Aorta (tissue), 5 donors: Measurements from ENCODE around the gene ARHGAP9. TPM values are rescaled to one million over a fixed set of nuclear protein-coding genes. Genes with fewer than 3 reads are reported as not detected.
"Not testable (repeated sequence)": the region's sequence is repeated elsewhere in the genome, so short reads cannot be mapped to it uniquely, and the experiment has no call there.

Source experiments
- ATAC-seq: fragments of 200-7000 bp; cut with Tn5 transposase; one replicate; pipeline ENCODE4 v1.9.1; 2022; ENCODE audit warnings: moderate library complexity; ENCODE audit not compliant: low FRiP score
- DNase-seq, 2 donors: peaks; one replicate each; pipeline ENCODE4 v3.0.0-alpha.2; 2020
- H3K27ac ChIP-seq, 2 donors: one replicate each; pipeline ENCODE4 v1.5.1; 2013; ENCODE audit warnings: low read length in 2 of 2, mild to moderate bottlenecking in 2 of 2, moderate library complexity in 2 of 2, control low read depth in 1 of 2, inconsistent platforms in 1 of 2, low read depth in 1 of 2
- H3K27me3 ChIP-seq, 2 donors: one replicate each; pipeline ENCODE4 v1.6.1; 2013; ENCODE audit warnings: control low read depth in 1 of 2, low read length in 1 of 2, mild to moderate bottlenecking in 1 of 2, moderate library complexity in 1 of 2; ENCODE audit not compliant: insufficient read depth in 2 of 2, control insufficient read depth in 1 of 2
- H3K36me3 ChIP-seq, 2 donors: one replicate each; pipeline ENCODE4 v1.6.1; 2013; ENCODE audit warnings: control low read depth in 1 of 2, low read length in 1 of 2, mild to moderate bottlenecking in 1 of 2; ENCODE audit not compliant: insufficient read depth in 2 of 2, control insufficient read depth in 1 of 2
- H3K4me1 ChIP-seq, 2 donors: one replicate each; pipeline ENCODE4 v1.6.1; 2013; ENCODE audit warnings: low read length in 2 of 2, control low read depth in 1 of 2, mild to moderate bottlenecking in 1 of 2, moderate library complexity in 1 of 2; ENCODE audit not compliant: insufficient read depth in 2 of 2, control insufficient read depth in 1 of 2
- H3K4me3 ChIP-seq, 2 donors: one replicate each; pipeline ENCODE4 v1.5.1; 2013; ENCODE audit warnings: low read length in 2 of 2, control low read depth in 1 of 2, mild to moderate bottlenecking in 1 of 2
- H3K9me3 ChIP-seq: one replicate; pipeline ENCODE4 v1.6.1; 2013; ENCODE audit warnings: mild to moderate bottlenecking, low read length; ENCODE audit not compliant: control insufficient read depth
- WGBS, 2 donors: extraction: QIAGEN DNeasy Blood & Tissue Kit; methylation state at CpG; one replicate each; pipeline ENCODE4 v1.1.7; 2013; 5-methylcytosine and 5-hydroxymethylcytosine counted together
- intact Hi-C, 2 donors: fragments of 100-400 bp; cut with DNase I; formaldehyde crosslinking; loops; one replicate each; pipeline versions ENCODE4 v1.14.2 to v1.15.0; 2022
- polyA plus RNA-seq, 2 donors: library from polyadenylated mRNA; stranded (reverse); fragments of 200-250 nt; gene quantifications; one replicate each; pipeline ENCODE4 v1.2.3, GENCODE V29; 2013
- total RNA-seq, 2 donors: library from RNA; stranded (reverse); fragmentation: NEBNext Ultra II Directional; extraction: Animal tissue kit (Norgen Biotek cat#: 25700); gene quantifications; one replicate each; pipeline ENCODE4 v1.2.1, GENCODE V29; 2021
- donor health status: healthy with polysubstance abuse.
- donor health status: Bipolar disorder and iron deficiency.
- donor health status: DM: no; HTN: no; CAD: no.
- donor health status: DM: no; HTN: no; CAD: no.
- donor health status: DM: yes; HTN: yes; CAD: no.

ARHGAP9 gene
- total and polyA plus RNA-seq, 4 donors: 5.5 to 38.8 (median 18.7) TPM

- no peaks in the 10 kb centered on the region for H3K27me3 ChIP-seq
- H3K4me3 ChIP-seq: no peak overlapping the region
- peak overlapping the region in 1 of 2 donors; percentile 55 for H3K27ac ChIP-seq
- H3K36me3 ChIP-seq: peaks cover 0 to 15% of the 10 kb centered on the region in 2 donors
- WGBS, 2 donors: 63% methylated on average over 8 of the region's 8 CpGs
- H3K9me3 ChIP-seq: no peaks in the 10 kb centered on the region
- ATAC-seq: no peak
- intact Hi-C loops: no loop called here
- no peak for DNase-seq
- H3K4me1 ChIP-seq: peaks cover 1 to 2% of the 10 kb centered on the region in 2 donors
These were observed 38.7 kb upstream of the ARHGAP9 start for GRCh38 chr12:57518176-57518919.

- H3K9me3 ChIP-seq, H3K4me1 ChIP-seq, H3K27me3 ChIP-seq, intact Hi-C loops, H3K4me3 ChIP-seq, DNase-seq, ATAC-seq: not testable (repeated sequence)
- H3K36me3 ChIP-seq: peaks cover 0 to 16% of the 10 kb centered on the region in 2 donors
- WGBS, 2 donors: 71 to 75% methylated on average over 10 of the region's 10 CpGs
- peak overlapping the region in 1 of 2 donors; percentile 12 for H3K27ac ChIP-seq
These were observed 38.1 kb upstream of the ARHGAP9 start for GRCh38 chr12:57517718-57518117.

- 15 to 35% methylated on average over 1 of the region's 1 CpG for WGBS, 2 donors
- Histone ChIP-seq H3K4me1 (peaks cover 1 to 2% of the 10 kb centered on the region in 2 donors), H3K27ac (peak overlapping the region in 1 of 2 donors; percentile 18), H3K9me3 (no peaks in the 10 kb centered on the region), H3K4me3 (no peak overlapping the region), H3K27me3 (no peaks in the 10 kb centered on the region), H3K36me3 (peaks cover under 1 to 16% of the 10 kb centered on the region in 2 donors)
- ATAC-seq (no peak), DNase-seq (no peak)
- intact Hi-C loops: no loop called here
These were observed 37.5 kb upstream of the ARHGAP9 start for GRCh38 chr12:57517187-57517586.

GRCh38 chr12:57516617-57517153 is 37.0 kb upstream of the ARHGAP9 start:
- peaks cover 5 to 19% of the 10 kb centered on the region in 2 donors for H3K36me3 ChIP-seq
- no peak overlapping the region for H3K27ac ChIP-seq
- H3K9me3 ChIP-seq: no peaks in the 10 kb centered on the region
- no peak overlapping the region for H3K4me3 ChIP-seq
- intact Hi-C loops: no loop called here
- no peak for DNase-seq
- no peak for ATAC-seq
- no peaks in the 10 kb centered on the region for H3K27me3 ChIP-seq
- 89 to 91% methylated on average over 11 of the region's 11 CpGs for WGBS, 2 donors
- H3K4me1 ChIP-seq: peaks cover 1 to 2% of the 10 kb centered on the region in 2 donors

GRCh38 chr12:57515934-57516541 is 36.4 kb upstream of the ARHGAP9 start:
- no peaks in the 10 kb centered on the region for H3K9me3 ChIP-seq
- DNase-seq (no peak), ATAC-seq (no peak)
- H3K4me3 ChIP-seq: no peak overlapping the region
- H3K27ac ChIP-seq: no peak overlapping the region
- H3K27me3 ChIP-seq: no peaks in the 10 kb centered on the region
- intact Hi-C loops: no loop called here
- H3K4me1 ChIP-seq: peaks cover 0 to 1% of the 10 kb centered on the region in 2 donors
- H3K36me3 ChIP-seq: peaks cover 7 to 19% of the 10 kb centered on the region in 2 donors
- WGBS, 2 donors: 70 to 73% methylated on average over 11 of the region's 11 CpGs

GRCh38 chr12:57515408-57515933 is 35.8 kb upstream of the ARHGAP9 start:
- H3K36me3 ChIP-seq: peaks cover 7 to 19% of the 10 kb centered on the region in 2 donors
- WGBS, 2 donors: 69 to 75% methylated on average over 3 of the region's 3 CpGs

GRCh38 chr12:57514720-57515407 is 35.2 kb upstream of the ARHGAP9 start:
- H3K27me3 ChIP-seq: no peaks in the 10 kb centered on the region
- no peaks in the 10 kb centered on the region for H3K9me3 ChIP-seq
- intact Hi-C loops: no loop called here
- no peak for DNase-seq
- H3K27ac ChIP-seq: no peak overlapping the region
- ATAC-seq: no peak
- H3K36me3 ChIP-seq: peaks cover 7 to 19% of the 10 kb centered on the region in 2 donors
- H3K4me3 ChIP-seq: no peak overlapping the region
- peaks cover 0 to 1% of the 10 kb centered on the region in 2 donors for H3K4me1 ChIP-seq
- WGBS, 2 donors: 83 to 85% methylated on average over 9 of the region's 9 CpGs

More at GRCh38 chr12:57515408-57515933, 35.8 kb upstream of the ARHGAP9 start:
- no peaks in the 10 kb centered on the region for H3K9me3 ChIP-seq
- ATAC-seq: no peak
- DNase-seq: no peak
- no peaks in the 10 kb centered on the region for H3K27me3 ChIP-seq
- peaks cover 0 to 1% of the 10 kb centered on the region in 2 donors for H3K4me1 ChIP-seq
- no peak overlapping the region for H3K27ac ChIP-seq
- no peak overlapping the region for H3K4me3 ChIP-seq
- intact Hi-C loops: no loop called here

- WGBS, 2 donors: 89% methylated on average over 9 of the region's 9 CpGs
These were observed 34.6 kb upstream of the ARHGAP9 start for GRCh38 chr12:57514246-57514645.

More at GRCh38 chr12:57514246-57514645, 34.6 kb upstream of the ARHGAP9 start:
- intact Hi-C loops, ATAC-seq, DNase-seq, H3K27me3 ChIP-seq, H3K27ac ChIP-seq, H3K4me3 ChIP-seq, H3K4me1 ChIP-seq, H3K9me3 ChIP-seq: not testable (repeated sequence)
- peaks cover 7 to 19% of the 10 kb centered on the region in 2 donors for H3K36me3 ChIP-seq
